GM19239 (cell line): Measurements from ENCODE around the gene OFD1.

Source experiments
- DNase-seq: peaks from one replicate; pipeline ENCODE4 v3.0.0; 2011; ENCODE audit warnings: low spot score; ENCODE audit not compliant: insufficient read length
- FAIRE-seq: peaks from 2 replicates; lab custom pipeline; 2011; peaks lifted over from hg19 to GRCh38; lab: Jason Lieb, UNC

Gene OFD1

GRCh38 chrX:13742397-13743176 is 8.0 kb downstream of the OFD1 start:
- FAIRE-seq, result peak; percentile 95

GRCh38 chrX:13747836-13748235 is 13.3 kb downstream of the OFD1 start:
- DNase-seq (no peak), FAIRE-seq (peak; percentile 57)

More at GRCh38 chrX:13742397-13743176, 8.0 kb downstream of the OFD1 start:
- DNase-seq, result no peak

- DNase-seq (no peak), FAIRE-seq (no peak)
Measured at GRCh38 chrX:13748486-13748885, 13.9 kb downstream of the OFD1 start.

- FAIRE-seq (peak; percentile 99), DNase-seq (no peak)
Measured at GRCh38 chrX:13750204-13750603, 15.7 kb downstream of the OFD1 start.

GRCh38 chrX:13750812-13751211 is 16.3 kb downstream of the OFD1 start:
- no peak for DNase-seq
- FAIRE-seq, result peak; percentile 95

GRCh38 chrX:13752141-13752540 is 17.6 kb downstream of the OFD1 start:
- FAIRE-seq (peak; percentile 74), DNase-seq (no peak)

GRCh38 chrX:13752646-13753045 is 18.1 kb downstream of the OFD1 start:
- FAIRE-seq (peak; percentile 94), DNase-seq (no peak)

- DNase-seq (no peak), FAIRE-seq (no peak)
Measured at GRCh38 chrX:13754765-13755164, 20.2 kb downstream of the OFD1 start.

GRCh38 chrX:13755254-13755653 is 20.7 kb downstream of the OFD1 start:
- FAIRE-seq (peak; percentile 96), DNase-seq (no peak)

- DNase-seq (no peak), FAIRE-seq (no peak)
Measured at GRCh38 chrX:13756381-13756780, 21.8 kb downstream of the OFD1 start.

GRCh38 chrX:13759152-13759718 is 24.7 kb downstream of the OFD1 start:
- FAIRE-seq, result peak; percentile 99
- no peak for DNase-seq

GRCh38 chrX:13760426-13760825 is 25.9 kb downstream of the OFD1 start:
- DNase-seq, result no peak
- peak; percentile 81 for FAIRE-seq

- no peak for DNase-seq
- peak; percentile 94 for FAIRE-seq
Measured at GRCh38 chrX:13761606-13762414, 27.3 kb downstream of the OFD1 start.

- DNase-seq, result no peak
- peak; percentile 56 for FAIRE-seq
Measured at GRCh38 chrX:13763489-13763888, 28.9 kb downstream of the OFD1 start.

- no peak for DNase-seq
- FAIRE-seq, result peak; percentile 55
Measured at GRCh38 chrX:13764281-13764680, 29.7 kb downstream of the OFD1 start.

GRCh38 chrX:13764765-13765164 is 30.2 kb downstream of the OFD1 start:
- FAIRE-seq, result no peak
- no peak for DNase-seq

GRCh38 chrX:13768939-13769338 is 34.4 kb downstream of the OFD1 start:
- DNase-seq (no peak), FAIRE-seq (peak; percentile 86)

- FAIRE-seq (no peak), DNase-seq (no peak)
Measured at GRCh38 chrX:13770013-13770535, 35.5 kb downstream of the OFD1 start.

GRCh38 chrX:13774696-13775095 is 40.1 kb downstream of the OFD1 start:
- FAIRE-seq (peak; percentile 39), DNase-seq (no peak)

GRCh38 chrX:13775837-13776236 is 41.3 kb downstream of the OFD1 start:
- FAIRE-seq (no peak), DNase-seq (no peak)

GRCh38 chrX:13776387-13776786 is 41.8 kb downstream of the OFD1 start:
- FAIRE-seq, result no peak

More at GRCh38 chrX:13776387-13776786, 41.8 kb downstream of the OFD1 start:
- DNase-seq, result no peak
